LoVo (cell line): ENCODE data around the gene IFNK.
A peak's percentile ranks its signal among the peaks of the same experiment; 100 is the strongest.

Experiments used
- DNase-seq: peaks from one replicate; pipeline ENCODE4 v3.0.0-alpha.2; 2016; ENCODE audit warnings: low spot score

IFNK gene

DNA sequence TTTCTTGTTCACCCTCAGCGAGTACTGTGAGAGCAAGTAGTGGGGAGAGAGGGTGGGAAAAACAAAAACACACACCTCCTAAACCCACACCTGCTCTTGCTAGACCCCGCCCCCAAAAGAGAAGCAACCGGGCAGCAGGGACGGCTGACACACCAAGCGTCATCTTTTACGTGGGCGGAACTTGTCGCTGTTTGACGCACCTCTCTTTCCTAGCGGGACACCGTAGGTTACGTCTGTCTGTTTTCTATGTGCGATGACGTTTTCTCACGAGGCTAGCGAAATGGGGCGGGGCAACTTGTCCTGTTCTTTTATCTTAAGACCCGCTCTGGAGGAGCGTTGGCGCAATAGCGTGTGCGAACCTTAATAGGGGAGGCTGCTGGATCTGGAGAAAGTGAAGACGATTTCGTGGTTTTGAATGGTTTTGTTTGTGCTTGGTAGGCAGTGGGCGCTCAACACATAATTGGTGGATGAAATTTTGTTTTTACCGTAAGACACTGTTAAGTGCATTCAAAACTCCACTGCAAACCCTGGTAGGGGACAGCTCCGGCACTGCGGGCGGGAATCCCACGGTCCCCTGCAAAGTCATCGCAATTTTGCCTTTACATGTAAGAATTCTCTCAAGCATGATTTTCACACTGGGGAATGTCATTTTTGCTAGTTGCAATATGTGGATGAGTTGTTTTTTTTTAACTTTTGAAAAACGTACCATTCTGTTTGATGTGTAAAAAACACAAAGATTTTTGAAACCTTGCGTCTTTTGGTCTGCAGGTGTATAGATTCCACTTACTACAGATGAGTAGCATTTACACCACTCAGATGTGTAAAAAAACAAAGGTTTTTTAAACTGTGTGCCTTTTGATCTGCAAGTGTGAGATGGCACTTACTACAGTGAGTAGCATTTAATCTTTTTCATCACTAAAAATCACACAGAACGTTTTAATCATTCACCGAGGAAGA, 49.8 kb downstream of the IFNK start:
- DNase-seq, result peak; percentile 96
